ENCODE data around the gene MRPL4. TPM values are rescaled to one million over a fixed set of nuclear protein-coding genes. Genes with fewer than 3 reads are reported as not detected.

MRPL4 gene
- total and polyA plus RNA-seq, 2 of the 13 experiments (the other 11 are each of a cell fraction or from before 2014, with no cell fraction given): 40.6 to 42.5 TPM

DNA sequence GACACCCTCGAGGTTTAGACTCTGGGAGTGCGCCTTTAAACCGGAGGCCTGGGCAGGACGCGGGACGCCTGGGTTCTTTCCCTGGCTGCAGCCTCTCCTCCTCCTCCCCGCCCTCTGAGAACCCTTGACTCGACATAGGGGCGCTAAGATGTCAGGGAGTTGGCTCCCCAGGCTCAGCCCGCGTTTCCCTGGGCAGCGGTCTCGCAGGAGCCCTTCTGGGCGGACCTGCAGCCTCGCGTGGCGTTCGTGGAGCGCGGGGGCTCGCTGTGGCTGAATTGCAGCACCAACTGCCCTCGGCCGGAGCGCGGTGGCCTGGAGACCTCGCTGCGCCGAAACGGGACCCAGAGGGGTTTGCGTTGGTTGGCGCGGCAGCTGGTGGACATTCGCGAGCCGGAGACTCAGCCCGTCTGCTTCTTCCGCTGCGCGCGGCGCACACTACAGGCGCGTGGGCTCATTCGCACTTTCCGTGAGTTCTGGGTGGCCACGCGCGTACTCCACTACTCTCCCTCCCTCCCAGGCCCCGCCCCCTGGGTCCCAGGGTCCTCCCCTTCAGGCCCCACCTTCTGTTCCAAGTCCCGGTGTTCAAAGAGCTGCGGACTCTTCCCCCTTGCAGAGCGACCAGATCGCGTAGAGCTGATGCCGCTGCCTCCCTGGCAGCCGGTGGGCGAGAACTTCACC lies 39.0 kb downstream of the MRPL4 start:
- no peak overlapping the region for H3K27ac ChIP-seq (ENCODE audit: extremely low read length, insufficient read depth, low read length)
- H3K36me3 ChIP-seq (replicated peaks in 1 of 2; ENCODE audit: control insufficient read depth in 1 of 2, insufficient read depth in 2 of 2, low read length in 2 of 2): no peaks in the 10 kb centered on the region; a peak in 2 of 5 replicates
- peak overlapping the region; percentile 52 to 79 (median 62) for H3K4me3 ChIP-seq (replicated peaks in 1 of 3; ENCODE audit: insufficient read depth in 1 of 3, low read depth in 2 of 3, low read length in 3 of 3)
- no peaks in the 10 kb centered on the region for H3K79me2 ChIP-seq (ENCODE audit: insufficient read depth, low read length)
- in situ Hi-C loops (cut with HindIII; ENCODE audit: extremely low pct_ligation_motif_present, low pct_unique_long_range_greater_than_20kb): no loop called here
- H3K4me1 ChIP-seq (ENCODE audit: insufficient read depth, low read length): peaks cover 75% of the 10 kb centered on the region
- BruUV-seq (replicated peaks): no TSS peak
- WGBS (ENCODE audit: low lambda C conversion rate): under 1% methylated on average over 15 of the region's 57 CpGs
- ChIA-PET POLR2A (interaction anchor here (0.6 to 7.3 kb wide), 7 partner anchors 11 to 98 kb away, joined by 3 to 149 read pairs (median 4); partner anchors contain the start of genes ICAM1, RAVER1 and TYK2), CTCF (ENCODE audit: low intra/inter-chr PET ratio, low total read pairs) (no interaction called here)
- H3K9ac ChIP-seq (ENCODE audit: insufficient read depth, low read depth, low read length): 0 out of 2 replicates have a peak overlapping the region, but pooled peaks have one; percentile 31
- DNase-seq (ENCODE audit: low spot score) (peak; percentile 43), FAIRE-seq (peak; percentile 42), ATAC-seq (peak; percentile 16)
- peak overlapping the region; percentile 97 for H3K4me2 ChIP-seq (ENCODE audit: low read depth, low read length)
- H3K9me3 ChIP-seq (ENCODE audit: low read length): no peaks in the 10 kb centered on the region
- H3K27me3 ChIP-seq (ENCODE audit: control insufficient read depth in 1 of 2, insufficient read depth in 2 of 2, low read length in 2 of 2): peaks cover 0 to 20% of the 10 kb centered on the region in 2 experiments; a peak in 3 of 5 replicates
- H4K20me1 ChIP-seq (ENCODE audit: insufficient read depth, low read length): no peaks in the 10 kb centered on the region
- no peak overlapping the region for H2AFZ ChIP-seq (ENCODE audit: low read length)
- intact Hi-C loops (cut with micrococcal nuclease; ENCODE audit: unreplicated experiment): no loop called here
- TF ChIP-seq ZNF446 (CRISPR knock-in tag; IDR thresholded peaks at IDR 0.05): no peak
- TF ChIP-seq AGO1 (IDR thresholded peaks at IDR 0.05; ENCODE audit: low read depth, low read length, poor library complexity, severe bottlenecking): peak; percentile 18
- TF ChIP-seq ZFY (CRISPR knock-in tag; IDR thresholded peaks at IDR 0.05): 0 out of 2 replicates have a peak, but pooled peaks have one; percentile 8
- TF ChIP-seq CBX2 (IDR thresholded peaks at IDR 0.05; ENCODE audit: low read depth, low read length): no peak
- no peak for TF ChIP-seq CBX2 (CRISPR knock-in tag; IDR thresholded peaks at IDR 0.05; ENCODE audit: low read depth)
- TF ChIP-seq KMT2A (CRISPR knock-in tag; IDR thresholded peaks at IDR 0.05): no peak
- no peak for TF ChIP-seq ONECUT2 (CRISPR knock-in tag; IDR thresholded peaks at IDR 0.05)
- TF ChIP-seq, protein P1, sequence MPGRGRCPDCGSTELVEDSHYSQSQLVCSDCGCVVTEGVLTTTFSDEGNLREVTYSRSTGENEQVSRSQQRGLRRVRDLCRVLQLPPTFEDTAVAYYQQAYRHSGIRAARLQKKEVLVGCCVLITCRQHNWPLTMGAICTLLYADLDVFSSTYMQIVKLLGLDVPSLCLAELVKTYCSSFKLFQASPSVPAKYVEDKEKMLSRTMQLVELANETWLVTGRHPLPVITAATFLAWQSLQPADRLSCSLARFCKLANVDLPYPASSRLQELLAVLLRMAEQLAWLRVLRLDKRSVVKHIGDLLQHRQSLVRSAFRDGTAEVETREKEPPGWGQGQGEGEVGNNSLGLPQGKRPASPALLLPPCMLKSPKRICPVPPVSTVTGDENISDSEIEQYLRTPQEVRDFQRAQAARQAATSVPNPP (CRISPR knock-in tag; IDR thresholded peaks at IDR 0.05): no peak
- TF ChIP-seq, protein P2, sequence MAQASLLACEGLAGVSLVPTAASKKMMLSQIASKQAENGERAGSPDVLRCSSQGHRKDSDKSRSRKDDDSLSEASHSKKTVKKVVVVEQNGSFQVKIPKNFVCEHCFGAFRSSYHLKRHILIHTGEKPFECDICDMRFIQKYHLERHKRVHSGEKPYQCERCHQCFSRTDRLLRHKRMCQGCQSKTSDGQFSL (CRISPR knock-in tag; IDR thresholded peaks at IDR 0.05): no peak
- TF ChIP-seq ZNF761 (CRISPR knock-in tag; conservative IDR thresholded peaks at IDR 0.05): no peak
- TF ChIP-seq, protein P3, sequence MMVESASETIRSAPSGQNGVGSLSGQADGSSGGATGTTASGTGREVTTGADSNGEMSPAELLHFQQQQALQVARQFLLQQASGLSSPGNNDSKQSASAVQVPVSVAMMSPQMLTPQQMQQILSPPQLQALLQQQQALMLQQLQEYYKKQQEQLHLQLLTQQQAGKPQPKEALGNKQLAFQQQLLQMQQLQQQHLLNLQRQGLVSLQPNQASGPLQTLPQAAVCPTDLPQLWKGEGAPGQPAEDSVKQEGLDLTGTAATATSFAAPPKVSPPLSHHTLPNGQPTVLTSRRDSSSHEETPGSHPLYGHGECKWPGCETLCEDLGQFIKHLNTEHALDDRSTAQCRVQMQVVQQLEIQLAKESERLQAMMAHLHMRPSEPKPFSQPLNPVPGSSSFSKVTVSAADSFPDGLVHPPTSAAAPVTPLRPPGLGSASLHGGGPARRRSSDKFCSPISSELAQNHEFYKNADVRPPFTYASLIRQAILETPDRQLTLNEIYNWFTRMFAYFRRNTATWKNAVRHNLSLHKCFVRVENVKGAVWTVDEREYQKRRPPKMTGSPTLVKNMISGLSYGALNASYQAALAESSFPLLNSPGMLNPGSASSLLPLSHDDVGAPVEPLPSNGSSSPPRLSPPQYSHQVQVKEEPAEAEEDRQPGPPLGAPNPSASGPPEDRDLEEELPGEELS (CRISPR knock-in tag; IDR thresholded peaks at IDR 0.05): no peak
- TF ChIP-seq, protein P4, sequence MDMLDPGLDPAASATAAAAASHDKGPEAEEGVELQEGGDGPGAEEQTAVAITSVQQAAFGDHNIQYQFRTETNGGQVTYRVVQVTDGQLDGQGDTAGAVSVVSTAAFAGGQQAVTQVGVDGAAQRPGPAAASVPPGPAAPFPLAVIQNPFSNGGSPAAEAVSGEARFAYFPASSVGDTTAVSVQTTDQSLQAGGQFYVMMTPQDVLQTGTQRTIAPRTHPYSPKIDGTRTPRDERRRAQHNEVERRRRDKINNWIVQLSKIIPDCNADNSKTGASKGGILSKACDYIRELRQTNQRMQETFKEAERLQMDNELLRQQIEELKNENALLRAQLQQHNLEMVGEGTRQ (IDR thresholded peaks at IDR 0.05; ENCODE audit: low read depth, low read length): no peak
- TF ChIP-seq, protein P4 (CRISPR knock-in tag; IDR thresholded peaks at IDR 0.05; ENCODE audit: borderline replicate concordance): no peak
- TF ChIP-seq, protein P5, sequence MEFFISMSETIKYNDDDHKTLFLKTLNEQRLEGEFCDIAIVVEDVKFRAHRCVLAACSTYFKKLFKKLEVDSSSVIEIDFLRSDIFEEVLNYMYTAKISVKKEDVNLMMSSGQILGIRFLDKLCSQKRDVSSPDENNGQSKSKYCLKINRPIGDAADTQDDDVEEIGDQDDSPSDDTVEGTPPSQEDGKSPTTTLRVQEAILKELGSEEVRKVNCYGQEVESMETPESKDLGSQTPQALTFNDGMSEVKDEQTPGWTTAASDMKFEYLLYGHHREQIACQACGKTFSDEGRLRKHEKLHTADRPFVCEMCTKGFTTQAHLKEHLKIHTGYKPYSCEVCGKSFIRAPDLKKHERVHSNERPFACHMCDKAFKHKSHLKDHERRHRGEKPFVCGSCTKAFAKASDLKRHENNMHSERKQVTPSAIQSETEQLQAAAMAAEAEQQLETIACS (CRISPR knock-in tag; IDR thresholded peaks at IDR 0.05): no peak
- TF ChIP-seq NCOA5 (CRISPR knock-in tag; IDR thresholded peaks at IDR 0.05): no peak

Measured in HepG2 (cell line).